ENCODE data around the gene ME3.

The ME3 gene

GRCh38 chr11:86453290-86454030, 219.0 kb downstream of the ME3 start:
- DNase-seq (ENCODE audit: low read depth in 1 of 2, low spot score in 1 of 2), result peak in 1 of 2 experiments; percentile 3
- no peak for TF ChIP-seq JUND (IDR thresholded peaks at IDR 0.05; ENCODE audit: low read depth)
- in situ Hi-C loops (cut with HindIII; ENCODE audit: low pct_unique_long_range_greater_than_20kb, low sequenced_read_pairs), result no loop called here

- no peak for DNase-seq (ENCODE audit: low read depth in 1 of 2, low spot score in 1 of 2)
Observed at GRCh38 chr11:86449993-86450629, 222.3 kb downstream of the ME3 start.

GRCh38 chr11:86447763-86448480, 224.5 kb downstream of the ME3 start:
- DNase-seq (ENCODE audit: low read depth in 1 of 2, low spot score in 1 of 2), result no peak
- in situ Hi-C loops (cut with HindIII; ENCODE audit: low pct_unique_long_range_greater_than_20kb, low sequenced_read_pairs), result no loop called here

More at GRCh38 chr11:86449993-86450629, 222.3 kb downstream of the ME3 start:
- TF ChIP-seq JUND (IDR thresholded peaks at IDR 0.05; ENCODE audit: low read depth), result no peak
- in situ Hi-C loops (cut with HindIII; ENCODE audit: low pct_unique_long_range_greater_than_20kb, low sequenced_read_pairs), result no loop called here

GRCh38 chr11:86446924-86447285, 225.5 kb downstream of the ME3 start:
- DNase-seq (ENCODE audit: low read depth in 1 of 2, low spot score in 1 of 2), result no peak
- in situ Hi-C loops (cut with HindIII; ENCODE audit: low pct_unique_long_range_greater_than_20kb, low sequenced_read_pairs), result no loop called here
- TF ChIP-seq JUND (IDR thresholded peaks at IDR 0.05; ENCODE audit: low read depth), result no peak

More at GRCh38 chr11:86447763-86448480, 224.5 kb downstream of the ME3 start:
- no peak for TF ChIP-seq JUND (IDR thresholded peaks at IDR 0.05; ENCODE audit: low read depth)

- TF ChIP-seq JUND (IDR thresholded peaks at IDR 0.05; ENCODE audit: low read depth), result no peak
- DNase-seq (ENCODE audit: low read depth in 1 of 2, low spot score in 1 of 2), result no peak
- in situ Hi-C loops (cut with HindIII; ENCODE audit: low pct_unique_long_range_greater_than_20kb, low sequenced_read_pairs), result no loop called here
Observed at GRCh38 chr11:86446163-86446923, 226.1 kb downstream of the ME3 start.

GRCh38 chr11:86444981-86445380, 227.4 kb downstream of the ME3 start:
- DNase-seq (ENCODE audit: low read depth in 1 of 2, low spot score in 1 of 2), result no peak
- TF ChIP-seq JUND (IDR thresholded peaks at IDR 0.05; ENCODE audit: low read depth), result no peak
- in situ Hi-C loops (cut with HindIII; ENCODE audit: low pct_unique_long_range_greater_than_20kb, low sequenced_read_pairs), result no loop called here

GRCh38 chr11:86443415-86443814, 229.0 kb downstream of the ME3 start:
- in situ Hi-C loops (cut with HindIII; ENCODE audit: low pct_unique_long_range_greater_than_20kb, low sequenced_read_pairs), result no loop called here
- DNase-seq (ENCODE audit: low read depth in 1 of 2, low spot score in 1 of 2), result no peak
- TF ChIP-seq JUND (IDR thresholded peaks at IDR 0.05; ENCODE audit: low read depth), result no peak

GRCh38 chr11:86442827-86443226, 229.6 kb downstream of the ME3 start:
- peak in 1 of 2 experiments; percentile 51 for DNase-seq (ENCODE audit: low read depth in 1 of 2, low spot score in 1 of 2)
- in situ Hi-C loops (cut with HindIII; ENCODE audit: low pct_unique_long_range_greater_than_20kb, low sequenced_read_pairs), result no loop called here
- no peak for TF ChIP-seq JUND (IDR thresholded peaks at IDR 0.05; ENCODE audit: low read depth)

- no peak for DNase-seq (ENCODE audit: low read depth in 1 of 2, low spot score in 1 of 2)
- in situ Hi-C loops (cut with HindIII; ENCODE audit: low pct_unique_long_range_greater_than_20kb, low sequenced_read_pairs), result no loop called here
- no peak for TF ChIP-seq JUND (IDR thresholded peaks at IDR 0.05; ENCODE audit: low read depth)
Observed at GRCh38 chr11:86442420-86442819, 230.0 kb downstream of the ME3 start.

GRCh38 chr11:86440843-86441242, 231.6 kb downstream of the ME3 start:
- no peak for TF ChIP-seq JUND (IDR thresholded peaks at IDR 0.05; ENCODE audit: low read depth)
- no peak for DNase-seq (ENCODE audit: low read depth in 1 of 2, low spot score in 1 of 2)
- in situ Hi-C loops (cut with HindIII; ENCODE audit: low pct_unique_long_range_greater_than_20kb, low sequenced_read_pairs), result no loop called here

- no peak for TF ChIP-seq JUND (IDR thresholded peaks at IDR 0.05; ENCODE audit: low read depth)
- in situ Hi-C loops (cut with HindIII; ENCODE audit: low pct_unique_long_range_greater_than_20kb, low sequenced_read_pairs), result no loop called here
Observed at GRCh38 chr11:86440305-86440716, 232.1 kb downstream of the ME3 start.

GRCh38 chr11:86438685-86439084, 233.7 kb downstream of the ME3 start:
- TF ChIP-seq JUND (IDR thresholded peaks at IDR 0.05; ENCODE audit: low read depth), result no peak
- DNase-seq (ENCODE audit: low read depth in 1 of 2, low spot score in 1 of 2), result no peak
- in situ Hi-C loops (cut with HindIII; ENCODE audit: low pct_unique_long_range_greater_than_20kb, low sequenced_read_pairs), result no loop called here

More at GRCh38 chr11:86440305-86440716, 232.1 kb downstream of the ME3 start:
- no peak for DNase-seq (ENCODE audit: low read depth in 1 of 2, low spot score in 1 of 2)

Measured in T47D (cell line).